Measurements from ENCODE around the gene PXK.

Gene PXK

GRCh38 chr3:58349792-58350626 is 17.3 kb downstream of the PXK start:
- DNase-seq = no peak

GRCh38 chr3:58350627-58351013 is 17.9 kb downstream of the PXK start:
- no peak for DNase-seq

DNA sequence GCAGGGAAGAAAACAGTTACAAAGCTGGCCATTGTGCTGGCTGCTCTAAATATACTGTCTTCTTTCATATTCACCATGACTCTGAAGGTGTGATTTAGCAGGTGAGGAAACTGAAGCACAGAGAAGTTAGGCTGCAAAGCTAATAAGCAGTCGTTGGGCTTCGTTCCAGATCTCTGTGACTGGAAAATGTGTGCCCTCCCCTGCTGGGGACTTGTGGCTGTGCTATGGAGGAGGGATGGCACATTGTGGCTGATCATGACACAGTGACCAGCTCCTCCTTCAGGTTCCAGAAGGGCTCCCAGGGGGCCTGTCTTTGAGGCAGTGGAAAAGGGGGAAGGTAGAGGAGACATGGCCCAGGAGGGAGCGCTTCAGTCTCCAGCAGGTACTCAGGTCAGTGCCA is 19.2 kb downstream of the PXK start:
- no peak for DNase-seq

DNA sequence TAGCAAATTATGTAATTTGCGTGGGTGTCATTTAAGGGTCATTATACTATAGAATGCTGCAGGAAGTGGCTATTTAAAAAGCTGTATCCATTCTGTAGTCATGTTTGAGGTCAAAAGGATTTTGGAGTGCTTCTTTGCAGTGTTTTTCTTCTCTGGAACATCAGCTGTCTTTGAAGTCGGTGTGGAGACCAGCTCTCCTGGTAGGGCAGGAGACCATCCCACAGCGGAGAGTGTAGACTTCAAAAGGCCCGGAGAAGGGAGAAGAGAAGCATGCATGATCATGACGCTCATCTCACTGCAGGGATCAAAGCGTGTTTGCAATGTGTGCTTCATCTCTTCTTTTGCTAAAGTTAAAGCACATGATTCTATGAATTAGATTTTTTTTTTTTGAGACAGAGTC is 19.9 kb downstream of the PXK start:
- DNase-seq = no peak

DNA sequence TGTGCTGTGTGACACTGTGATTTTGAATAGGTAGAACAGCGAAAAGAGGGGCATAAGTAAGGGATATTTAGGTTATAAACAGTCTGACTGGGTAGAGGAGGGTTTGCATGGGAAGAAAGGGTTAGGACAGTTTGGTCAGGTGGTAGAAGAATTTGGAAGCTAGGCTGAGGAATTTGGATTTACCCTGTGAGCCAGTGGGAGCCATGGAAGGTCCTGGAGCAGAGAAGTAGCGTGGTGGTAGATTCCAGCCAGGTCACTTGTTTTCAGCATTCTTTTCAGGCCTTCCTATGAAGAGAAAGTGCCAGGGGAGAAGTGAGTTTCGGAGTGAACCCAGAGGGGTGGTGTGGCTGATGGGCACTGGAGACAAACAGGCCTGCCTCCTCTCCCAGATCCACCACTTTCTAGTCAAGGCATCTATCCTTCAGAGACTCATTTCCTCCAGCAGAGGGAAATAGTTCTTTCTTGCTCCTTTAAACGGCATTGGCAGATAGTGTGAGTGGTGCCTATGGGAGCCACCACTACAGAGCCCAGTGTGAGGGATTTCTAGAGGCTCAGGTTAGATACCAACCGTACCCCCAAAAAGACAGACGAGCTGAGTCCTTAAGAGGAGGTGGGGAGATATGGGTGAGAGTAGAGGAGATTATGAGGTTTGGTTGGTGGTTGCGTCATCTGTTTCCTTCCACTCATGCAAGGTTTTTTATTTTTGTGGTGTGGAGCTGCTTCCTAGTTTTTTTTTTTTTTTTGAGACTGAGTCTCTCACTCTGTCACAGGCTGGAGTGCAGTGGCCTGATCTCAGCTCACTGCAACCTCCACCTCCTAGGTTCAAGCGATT is 21.2 kb downstream of the PXK start:
- no peak for DNase-seq

- DNase-seq = no peak
These were observed 22.5 kb downstream of the PXK start for GRCh38 chr3:58355179-58355578.

- no peak for DNase-seq
These were observed 23.4 kb downstream of the PXK start for GRCh38 chr3:58356054-58356453.

- no peak for DNase-seq
These were observed 24.7 kb downstream of the PXK start for GRCh38 chr3:58357402-58357801.

DNA sequence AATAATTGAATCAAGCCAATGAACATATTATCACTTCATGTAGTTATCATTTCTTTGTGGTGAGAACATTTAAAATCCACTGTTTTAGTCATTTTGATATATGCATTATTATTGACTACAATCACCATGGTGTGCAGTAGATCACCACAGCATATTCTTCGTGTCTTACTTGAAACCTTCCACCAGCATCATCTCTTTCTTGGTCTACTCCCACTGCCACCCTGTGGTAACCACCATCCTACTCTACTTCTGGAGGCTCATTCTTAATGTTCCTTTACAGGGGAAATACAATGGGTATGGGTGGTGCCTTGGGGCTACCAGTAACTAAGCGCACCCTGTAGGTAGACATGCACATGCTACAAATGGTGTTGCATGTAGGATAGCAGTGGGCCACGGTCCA is 25.4 kb downstream of the PXK start:
- DNase-seq = no peak

- DNase-seq = no peak
These were observed 26.1 kb downstream of the PXK start for GRCh38 chr3:58358808-58359207.

DNA sequence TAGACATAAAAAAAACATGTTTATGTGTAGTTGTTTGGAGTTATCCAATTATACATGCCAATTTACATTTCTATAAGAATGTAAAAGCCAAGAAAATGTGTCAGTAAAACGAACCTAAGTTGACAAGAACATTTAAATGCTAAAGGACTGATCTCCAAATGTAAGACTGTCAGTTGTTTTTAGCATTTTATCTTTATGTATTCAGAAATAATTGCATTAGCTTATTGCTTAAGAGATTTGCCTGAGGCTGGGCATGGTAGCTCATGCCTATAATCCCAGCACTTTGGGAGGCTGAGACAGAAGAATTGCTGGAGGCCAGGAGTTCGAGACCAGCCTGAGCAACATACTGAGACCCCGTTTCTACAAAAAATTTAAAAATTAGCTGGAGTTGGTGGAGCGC is 26.9 kb downstream of the PXK start:
- DNase-seq = no peak

DNA sequence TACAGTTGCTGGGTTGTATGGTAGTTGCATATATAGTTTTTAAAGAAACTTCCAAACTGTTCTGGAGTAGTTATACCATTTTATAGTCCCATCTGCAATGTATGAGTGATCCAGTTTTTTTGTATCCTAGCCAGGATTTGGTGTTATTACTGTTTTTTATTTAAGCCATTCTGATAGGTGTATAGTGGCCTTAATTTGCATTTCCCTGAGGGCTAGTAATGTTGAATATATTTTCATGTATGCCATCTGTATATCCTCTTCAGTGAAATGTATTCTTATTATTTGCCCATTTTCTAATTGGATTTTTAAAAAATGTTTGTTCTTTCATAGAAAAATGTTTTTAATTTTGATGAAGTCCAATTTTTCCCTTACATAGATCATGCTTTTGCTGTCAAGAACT is 29.2 kb downstream of the PXK start:
- no peak for DNase-seq

- no peak for DNase-seq
These were observed 34.0 kb downstream of the PXK start for GRCh38 chr3:58366699-58367098.

GRCh38 chr3:58369038-58369437 is 36.3 kb downstream of the PXK start:
- DNase-seq = no peak

DNA sequence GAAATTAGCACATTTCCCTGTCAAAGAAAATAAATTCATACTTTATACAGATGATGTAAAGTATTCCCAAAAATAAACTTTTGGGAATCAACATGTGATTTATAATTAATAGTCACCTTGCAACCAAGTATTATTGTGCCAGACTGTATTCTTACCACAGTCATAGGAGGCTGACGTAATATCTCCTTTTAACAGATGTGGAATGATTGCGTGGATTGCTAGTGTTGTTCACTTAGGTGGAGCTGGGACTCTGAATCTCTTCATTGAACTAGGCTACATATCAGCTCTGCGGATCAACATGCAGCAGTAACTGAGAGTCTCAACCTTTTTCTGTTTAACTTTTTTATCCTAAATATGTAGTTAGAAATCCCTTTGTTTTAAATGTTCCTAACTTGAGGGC is 37.2 kb downstream of the PXK start:
- no peak for DNase-seq

GRCh38 chr3:58370407-58370806 is 37.7 kb downstream of the PXK start:
- DNase-seq = no peak

GRCh38 chr3:58371754-58372153 is 39.1 kb downstream of the PXK start:
- DNase-seq = no peak

DNA sequence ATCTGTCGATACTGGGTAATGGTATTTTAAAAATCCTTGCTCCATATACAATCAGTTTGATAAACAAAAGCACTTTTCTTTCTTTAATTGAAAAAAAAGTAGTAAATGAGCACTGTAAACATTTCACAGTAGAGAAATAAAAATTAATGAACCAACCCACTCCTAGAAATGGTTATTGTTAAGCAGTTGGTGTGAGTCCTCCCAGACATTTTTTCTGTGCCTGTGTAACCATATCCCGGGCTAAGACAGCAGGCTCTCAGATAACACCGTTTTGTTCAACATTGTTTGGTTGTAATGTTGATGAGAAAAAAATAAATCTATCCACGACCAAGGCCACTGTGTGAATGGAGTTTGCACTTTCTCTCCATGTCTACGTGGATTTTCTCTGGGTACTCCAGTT is 42.6 kb downstream of the PXK start:
- DNase-seq = no peak

GRCh38 chr3:58377168-58377567 is 44.5 kb downstream of the PXK start:
- no peak for DNase-seq

DNA sequence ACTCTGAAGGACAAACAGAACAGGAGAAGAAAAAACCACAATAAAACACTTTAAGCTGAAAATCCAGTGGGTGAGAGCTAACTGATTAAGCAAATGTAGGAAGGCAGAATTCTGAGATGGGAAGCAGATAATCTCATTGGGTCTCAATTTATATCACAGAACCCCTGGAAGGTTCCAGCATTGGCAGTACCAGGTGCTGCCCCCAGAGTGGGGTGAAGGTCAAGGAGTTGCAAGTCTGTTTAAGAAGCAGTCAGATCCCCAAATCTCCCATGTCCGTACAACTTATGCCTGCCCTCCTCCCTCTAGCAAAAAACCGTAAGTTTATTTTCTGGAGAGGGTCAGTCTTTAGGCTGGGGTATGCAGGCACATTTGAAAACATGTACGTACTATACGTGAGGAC is 45.1 kb downstream of the PXK start:
- no peak for DNase-seq

DNA sequence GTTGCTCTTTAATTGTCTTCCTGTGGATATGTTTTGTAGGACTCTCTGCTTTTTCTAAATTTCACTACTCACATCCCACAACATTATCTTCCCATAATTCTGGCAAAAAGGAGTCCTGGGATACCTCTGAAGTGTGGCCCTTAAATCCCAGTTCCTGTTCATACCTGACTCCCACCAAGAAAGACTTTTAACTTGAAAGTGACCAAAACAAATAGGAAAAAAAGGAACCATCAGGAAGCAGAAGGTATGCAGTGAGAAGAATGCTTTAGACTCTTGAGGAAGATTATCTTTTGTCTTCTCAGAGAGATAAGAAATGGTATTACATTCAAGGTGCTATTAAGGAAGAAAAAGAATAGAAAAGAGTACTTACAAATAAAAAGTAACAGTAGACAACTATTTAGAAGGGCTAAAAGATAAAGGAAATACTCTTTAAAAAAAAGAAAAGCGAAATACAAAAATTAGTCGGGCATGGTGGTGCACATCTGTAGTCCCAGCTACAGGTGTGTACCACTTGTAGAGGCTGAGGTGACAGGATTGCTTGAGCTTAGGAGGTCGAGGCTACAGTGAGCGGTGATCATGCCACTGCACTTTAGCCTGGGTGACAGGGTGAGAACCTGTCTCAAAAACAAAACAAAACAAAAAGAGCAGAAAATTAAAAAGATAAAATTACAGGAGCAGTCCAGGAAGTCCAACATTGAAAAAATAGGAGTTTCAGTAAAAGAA is 46.8 kb downstream of the PXK start:
- DNase-seq = no peak

GRCh38 chr3:58383476-58383875 is 50.8 kb downstream of the PXK start:
- DNase-seq = no peak

DNA sequence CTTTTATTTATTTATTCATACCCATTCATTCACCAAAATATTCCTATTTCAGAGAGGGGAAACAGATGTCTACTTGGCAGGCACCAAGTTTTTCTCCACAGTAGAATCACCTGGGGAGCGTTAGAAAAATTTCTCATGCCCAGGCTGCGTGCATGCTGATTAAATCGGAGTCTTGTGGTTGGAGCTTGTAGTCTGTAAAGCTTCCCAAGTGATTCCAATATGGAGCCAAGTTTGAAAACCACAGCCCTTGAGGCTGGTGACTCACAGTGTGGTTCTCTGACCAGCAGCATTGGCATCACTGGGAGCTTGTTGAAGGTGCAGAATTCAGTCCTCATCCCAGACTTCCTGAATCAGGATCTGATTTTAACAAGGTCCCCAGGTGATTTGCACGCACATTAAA is 51.2 kb downstream of the PXK start:
- no peak for DNase-seq
